Choroid plexus epithelial cell (primary cell): ENCODE data around the gene PCGF1.

ENCODE experiments used
- DNase-seq: peaks from one replicate; pipeline ENCODE4 v3.0.0-alpha.2; 2010; ENCODE audit warnings: low read depth
- H3K4me3 ChIP-seq: 2 replicates; pipeline ENCODE4 v1.5.1; 2011; ENCODE audit warnings: low read depth, mild to moderate bottlenecking, control low read depth, low read length, moderate library complexity
- TF ChIP-seq, protein P1 (sequence below): conservative IDR thresholded peaks from 2 replicates; pipeline ENCODE4 v1.5.1; 2011; ENCODE audit warnings: low read depth, mild to moderate bottlenecking, control low read depth, inconsistent platforms, low read length, moderate library complexity

The PCGF1 gene

DNA sequence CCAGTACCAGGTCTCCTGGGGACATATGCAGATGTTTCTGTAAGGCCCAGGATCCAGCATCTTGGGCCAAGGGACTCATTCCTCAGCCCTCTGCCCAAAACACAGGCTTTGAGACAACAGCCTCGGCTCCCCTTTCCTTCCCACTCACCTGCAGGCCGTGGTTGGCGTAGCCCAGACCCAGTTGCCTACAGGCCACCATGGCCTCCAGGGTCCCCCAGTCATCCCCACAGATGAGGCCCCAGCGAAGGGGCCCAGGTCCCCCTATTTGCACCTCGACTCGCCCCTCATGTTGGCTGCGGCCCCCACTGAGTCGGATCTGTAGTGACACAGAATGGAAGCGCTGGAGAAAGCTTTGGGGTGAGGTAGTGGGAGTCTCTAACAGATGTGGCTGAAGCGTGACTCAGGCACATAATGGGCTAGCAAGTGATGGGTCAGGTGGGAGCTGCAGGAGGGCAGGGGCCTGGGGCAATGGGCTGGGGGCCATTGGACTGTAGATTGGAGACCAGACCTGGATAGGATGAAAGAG, 28.0 kb upstream of the PCGF1 start:
- no peak for DNase-seq
- TF ChIP-seq, protein P1, sequence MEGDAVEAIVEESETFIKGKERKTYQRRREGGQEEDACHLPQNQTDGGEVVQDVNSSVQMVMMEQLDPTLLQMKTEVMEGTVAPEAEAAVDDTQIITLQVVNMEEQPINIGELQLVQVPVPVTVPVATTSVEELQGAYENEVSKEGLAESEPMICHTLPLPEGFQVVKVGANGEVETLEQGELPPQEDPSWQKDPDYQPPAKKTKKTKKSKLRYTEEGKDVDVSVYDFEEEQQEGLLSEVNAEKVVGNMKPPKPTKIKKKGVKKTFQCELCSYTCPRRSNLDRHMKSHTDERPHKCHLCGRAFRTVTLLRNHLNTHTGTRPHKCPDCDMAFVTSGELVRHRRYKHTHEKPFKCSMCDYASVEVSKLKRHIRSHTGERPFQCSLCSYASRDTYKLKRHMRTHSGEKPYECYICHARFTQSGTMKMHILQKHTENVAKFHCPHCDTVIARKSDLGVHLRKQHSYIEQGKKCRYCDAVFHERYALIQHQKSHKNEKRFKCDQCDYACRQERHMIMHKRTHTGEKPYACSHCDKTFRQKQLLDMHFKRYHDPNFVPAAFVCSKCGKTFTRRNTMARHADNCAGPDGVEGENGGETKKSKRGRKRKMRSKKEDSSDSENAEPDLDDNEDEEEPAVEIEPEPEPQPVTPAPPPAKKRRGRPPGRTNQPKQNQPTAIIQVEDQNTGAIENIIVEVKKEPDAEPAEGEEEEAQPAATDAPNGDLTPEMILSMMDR, result no peak
- no peak overlapping the region for H3K4me3 ChIP-seq

DNA sequence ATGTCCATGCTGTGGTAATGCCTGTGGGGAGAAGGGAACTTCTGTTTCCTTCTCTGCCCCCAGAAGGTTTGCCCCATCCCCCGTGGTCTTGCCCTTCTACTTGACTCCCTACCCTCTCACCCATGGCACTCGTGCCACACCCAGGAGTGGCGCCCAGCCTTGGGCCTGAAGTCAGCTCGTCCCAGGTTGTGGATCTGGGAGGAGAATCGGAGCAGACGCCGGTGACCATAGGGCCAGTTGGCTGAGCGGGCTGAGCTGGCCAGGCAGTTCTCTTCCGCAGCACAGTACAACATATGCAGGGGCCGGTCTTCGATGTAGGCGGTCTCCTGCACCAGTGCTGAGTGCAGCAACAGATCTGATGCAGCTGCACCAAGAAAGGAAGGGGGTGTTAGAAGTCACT, 26.9 kb upstream of the PCGF1 start:
- DNase-seq, result no peak
- no peak overlapping the region for H3K4me3 ChIP-seq
- TF ChIP-seq, protein P1, result no peak

DNA sequence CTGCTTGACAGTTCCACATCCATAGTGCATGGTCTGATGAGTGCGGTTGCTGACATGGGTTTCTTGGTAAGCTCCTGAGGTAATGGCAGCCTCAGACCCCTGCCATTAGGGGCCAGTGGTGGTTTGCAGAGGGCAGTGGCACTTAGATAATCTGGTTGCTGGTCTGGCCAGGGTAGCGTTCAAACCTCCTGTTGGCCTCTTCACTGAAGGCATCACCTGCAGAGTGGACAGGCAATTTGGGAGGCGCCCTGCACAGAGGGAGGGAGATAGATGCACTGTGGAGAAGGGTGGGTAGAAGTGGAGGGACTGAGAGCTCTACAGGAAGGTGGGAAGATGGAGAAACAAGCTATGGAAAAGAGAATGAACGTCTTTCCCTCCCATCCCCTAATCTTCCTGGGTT, 26.0 kb upstream of the PCGF1 start:
- TF ChIP-seq, protein P1, result no peak

DNA sequence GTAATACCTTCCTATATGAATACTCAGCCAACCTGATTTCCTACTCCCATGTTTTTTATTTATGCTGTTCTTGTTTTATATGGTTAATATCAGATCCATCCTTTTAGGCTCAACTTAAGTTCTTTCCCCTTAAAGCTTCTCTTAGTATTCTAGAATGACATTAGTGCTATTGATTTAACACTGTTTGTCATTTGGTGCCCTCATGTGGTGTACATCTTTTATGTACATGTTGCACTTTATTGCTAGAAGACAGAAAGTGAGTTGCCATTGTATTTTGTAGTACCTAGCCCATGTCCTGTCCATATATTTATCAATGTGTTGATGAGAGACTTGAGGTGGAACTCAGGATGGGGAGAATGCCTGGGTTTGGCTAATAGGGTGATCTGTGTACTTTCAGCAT, 24.7 kb upstream of the PCGF1 start:
- peak; percentile 75 for DNase-seq
- no peak overlapping the region for H3K4me3 ChIP-seq
- TF ChIP-seq, protein P1, result no peak

More for the DNA sequence above, 26.0 kb upstream of the PCGF1 start:
- DNase-seq, result no peak
- H3K4me3 ChIP-seq, result no peak overlapping the region

DNA sequence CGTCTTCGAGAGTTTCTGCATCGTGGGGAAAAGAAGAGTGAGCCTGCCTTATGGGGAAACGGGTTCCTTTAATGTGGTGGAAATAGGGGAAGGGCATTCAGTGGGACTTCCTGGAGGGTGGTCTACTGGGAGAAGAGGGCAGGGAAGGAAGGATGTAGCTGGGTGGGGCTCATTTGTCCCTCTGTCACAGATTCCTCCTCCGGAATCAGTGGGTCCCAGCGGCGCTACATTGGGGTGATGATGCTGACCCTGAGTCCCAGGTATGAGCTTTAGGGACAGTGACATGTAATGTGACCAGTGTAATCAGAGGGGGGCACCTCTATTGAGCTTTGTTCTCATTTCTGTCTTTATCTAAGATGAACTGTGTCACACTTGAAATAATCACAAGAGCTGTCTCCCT, 24.2 kb upstream of the PCGF1 start:
- TF ChIP-seq, protein P1, result no peak
- no peak overlapping the region for H3K4me3 ChIP-seq
- DNase-seq, result no peak

DNA sequence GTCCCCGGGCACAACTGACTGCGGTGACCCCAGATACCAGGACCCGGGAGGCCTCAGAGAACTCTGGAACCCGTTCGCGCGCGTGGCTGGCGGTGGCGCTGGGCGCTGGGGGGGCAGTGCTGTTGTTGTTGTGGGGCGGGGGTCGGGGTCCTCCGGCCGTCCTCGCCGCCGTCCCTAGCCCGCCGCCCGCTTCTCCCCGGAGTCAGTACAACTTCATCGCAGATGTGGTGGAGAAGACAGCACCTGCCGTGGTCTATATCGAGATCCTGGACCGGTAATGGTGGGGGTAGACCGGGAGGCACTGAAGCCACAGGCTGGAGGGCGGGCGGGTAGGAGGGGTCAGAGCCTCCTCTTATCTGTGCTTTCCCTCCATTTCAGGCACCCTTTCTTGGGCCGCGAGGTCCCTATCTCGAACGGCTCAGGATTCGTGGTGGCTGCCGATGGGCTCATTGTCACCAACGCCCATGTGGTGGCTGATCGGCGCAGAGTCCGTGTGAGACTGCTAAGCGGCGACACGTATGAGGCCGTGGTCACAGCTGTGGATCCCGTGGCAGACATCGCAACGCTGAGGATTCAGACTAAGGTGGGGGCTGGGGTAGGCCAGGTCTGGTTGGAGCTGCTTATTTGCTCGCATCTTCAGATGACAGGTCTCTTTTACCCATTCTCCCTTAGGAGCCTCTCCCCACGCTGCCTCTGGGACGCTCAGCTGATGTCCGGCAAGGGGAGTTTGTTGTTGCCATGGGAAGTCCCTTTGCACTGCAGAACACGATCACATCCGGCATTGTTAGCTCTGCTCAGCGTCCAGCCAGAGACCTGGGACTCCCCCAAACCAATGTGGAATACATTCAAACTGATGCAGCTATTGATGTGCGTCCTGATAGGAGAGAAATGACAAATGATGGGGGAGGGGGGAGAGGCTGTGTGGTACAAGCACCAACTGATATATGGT, 23.0 kb upstream of the PCGF1 start:
- H3K4me3 ChIP-seq, result peak overlapping the region; percentile 97
- TF ChIP-seq, protein P1, result no peak
- peak; percentile 54 for DNase-seq
